AG04449 (cell line): Measurements from ENCODE around the gene ZNF580.

Source experiments
- CTCF ChIA-PET: fragments of 350-600 bp; formaldehyde crosslinking; extraction: SDS; loops from one replicate; lab custom pipeline; 2021; ENCODE audit warnings: antibody characterized with exemption; lab: Yijun Ruan, JAX
- POLR2A ChIA-PET: fragments of 400-600, 350-600 bp; formaldehyde crosslinking; extraction: SDS; loops from one replicate; lab custom pipeline; 2020; ENCODE audit warnings: antibody characterized with exemption, inconsistent platforms; lab: Yijun Ruan, JAX
- DNase-seq: peaks from one replicate; pipeline ENCODE4 v3.0.0-alpha.2; 2010; ENCODE audit warnings: low read depth, low spot score
- H3K4me3 ChIP-seq: 2 replicates; pipeline ENCODE4 v1.5.1; 2011; ENCODE audit warnings: low read depth, mild to moderate bottlenecking, control low read depth, low read length
- TF ChIP-seq, protein P1 (sequence below): IDR thresholded peaks from one replicate; pipeline ENCODE4 v1.5.1; 2011; ENCODE audit warnings: mild to moderate bottlenecking, moderate library complexity, low read length, control low read depth, inconsistent platforms; ENCODE audit not compliant: insufficient read depth; ENCODE audit errors: missing control alignments

Gene ZNF580

DNA sequence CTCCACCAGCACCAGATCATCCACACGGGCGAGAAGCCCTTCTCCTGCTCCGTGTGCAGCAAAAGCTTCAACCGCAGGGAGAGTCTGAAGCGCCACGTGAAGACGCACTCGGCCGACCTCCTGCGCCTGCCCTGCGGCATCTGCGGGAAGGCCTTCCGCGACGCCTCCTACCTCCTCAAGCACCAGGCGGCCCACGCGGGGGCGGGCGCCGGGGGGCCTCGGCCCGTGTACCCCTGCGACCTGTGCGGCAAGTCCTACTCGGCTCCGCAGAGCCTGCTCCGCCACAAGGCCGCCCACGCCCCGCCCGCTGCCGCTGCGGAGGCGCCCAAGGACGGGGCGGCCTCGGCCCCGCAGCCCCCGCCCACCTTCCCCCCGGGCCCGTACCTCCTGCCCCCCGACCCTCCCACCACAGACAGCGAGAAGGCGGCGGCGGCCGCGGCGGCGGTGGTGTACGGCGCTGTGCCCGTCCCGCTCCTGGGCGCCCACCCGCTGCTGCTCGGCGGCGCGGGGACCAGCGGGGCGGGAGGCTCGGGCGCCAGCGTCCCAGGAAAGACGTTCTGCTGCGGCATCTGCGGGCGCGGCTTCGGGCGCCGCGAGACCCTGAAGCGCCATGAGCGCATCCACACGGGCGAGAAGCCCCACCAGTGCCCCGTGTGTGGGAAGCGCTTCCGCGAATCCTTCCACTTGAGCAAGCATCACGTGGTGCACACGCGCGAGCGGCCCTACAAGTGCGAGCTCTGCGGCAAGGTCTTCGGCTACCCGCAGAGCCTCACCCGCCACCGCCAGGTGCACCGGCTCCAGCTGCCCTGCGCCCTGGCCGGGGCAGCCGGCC, 25.9 kb upstream of the ZNF580 start:
- no peak overlapping the region for H3K4me3 ChIP-seq
- no peak for DNase-seq
- TF ChIP-seq, protein P1, sequence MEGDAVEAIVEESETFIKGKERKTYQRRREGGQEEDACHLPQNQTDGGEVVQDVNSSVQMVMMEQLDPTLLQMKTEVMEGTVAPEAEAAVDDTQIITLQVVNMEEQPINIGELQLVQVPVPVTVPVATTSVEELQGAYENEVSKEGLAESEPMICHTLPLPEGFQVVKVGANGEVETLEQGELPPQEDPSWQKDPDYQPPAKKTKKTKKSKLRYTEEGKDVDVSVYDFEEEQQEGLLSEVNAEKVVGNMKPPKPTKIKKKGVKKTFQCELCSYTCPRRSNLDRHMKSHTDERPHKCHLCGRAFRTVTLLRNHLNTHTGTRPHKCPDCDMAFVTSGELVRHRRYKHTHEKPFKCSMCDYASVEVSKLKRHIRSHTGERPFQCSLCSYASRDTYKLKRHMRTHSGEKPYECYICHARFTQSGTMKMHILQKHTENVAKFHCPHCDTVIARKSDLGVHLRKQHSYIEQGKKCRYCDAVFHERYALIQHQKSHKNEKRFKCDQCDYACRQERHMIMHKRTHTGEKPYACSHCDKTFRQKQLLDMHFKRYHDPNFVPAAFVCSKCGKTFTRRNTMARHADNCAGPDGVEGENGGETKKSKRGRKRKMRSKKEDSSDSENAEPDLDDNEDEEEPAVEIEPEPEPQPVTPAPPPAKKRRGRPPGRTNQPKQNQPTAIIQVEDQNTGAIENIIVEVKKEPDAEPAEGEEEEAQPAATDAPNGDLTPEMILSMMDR = no peak
- POLR2A ChIA-PET = no interaction called here
- CTCF ChIA-PET = interaction anchor here (0.8 to 1.4 kb wide), 3 partner anchors 9 to 111 kb away, joined by 3 to 9 read pairs (median 5); partner anchors contain the start of gene ZNF865

DNA sequence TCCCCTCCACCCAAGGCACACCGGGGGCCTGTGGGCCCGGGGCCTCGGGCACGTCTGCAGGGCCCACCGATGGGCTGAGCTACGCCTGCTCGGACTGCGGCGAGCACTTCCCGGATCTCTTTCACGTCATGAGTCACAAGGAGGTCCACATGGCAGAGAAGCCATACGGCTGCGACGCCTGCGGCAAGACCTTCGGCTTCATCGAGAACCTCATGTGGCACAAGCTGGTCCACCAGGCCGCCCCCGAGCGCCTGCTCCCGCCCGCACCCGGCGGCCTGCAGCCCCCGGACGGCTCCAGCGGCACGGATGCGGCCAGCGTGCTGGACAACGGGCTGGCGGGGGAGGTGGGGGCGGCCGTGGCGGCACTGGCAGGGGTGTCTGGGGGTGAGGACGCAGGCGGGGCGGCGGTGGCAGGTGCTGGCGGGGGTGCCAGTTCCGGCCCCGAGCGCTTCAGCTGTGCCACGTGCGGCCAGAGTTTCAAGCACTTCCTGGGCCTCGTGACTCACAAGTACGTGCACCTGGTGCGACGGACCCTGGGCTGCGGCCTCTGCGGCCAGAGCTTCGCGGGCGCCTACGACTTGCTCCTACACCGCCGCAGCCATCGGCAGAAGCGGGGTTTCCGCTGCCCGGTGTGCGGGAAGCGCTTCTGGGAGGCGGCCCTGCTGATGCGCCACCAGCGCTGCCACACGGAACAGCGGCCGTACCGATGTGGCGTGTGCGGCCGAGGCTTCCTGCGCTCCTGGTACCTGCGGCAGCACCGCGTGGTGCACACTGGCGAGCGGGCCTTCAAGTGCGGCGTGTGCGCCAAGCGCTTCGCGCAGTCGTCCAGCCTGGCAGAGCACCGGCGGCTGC, 25.0 kb upstream of the ZNF580 start:
- TF ChIP-seq, protein P1 = no peak
- no peak overlapping the region for H3K4me3 ChIP-seq
- no peak for DNase-seq
- ChIA-PET CTCF (interaction anchor here (0.8 to 1.4 kb wide), 4 partner anchors 9 to 112 kb away, joined by 3 to 9 read pairs (median 4); partner anchors contain the start of gene ZNF865), POLR2A (no interaction called here)

DNA sequence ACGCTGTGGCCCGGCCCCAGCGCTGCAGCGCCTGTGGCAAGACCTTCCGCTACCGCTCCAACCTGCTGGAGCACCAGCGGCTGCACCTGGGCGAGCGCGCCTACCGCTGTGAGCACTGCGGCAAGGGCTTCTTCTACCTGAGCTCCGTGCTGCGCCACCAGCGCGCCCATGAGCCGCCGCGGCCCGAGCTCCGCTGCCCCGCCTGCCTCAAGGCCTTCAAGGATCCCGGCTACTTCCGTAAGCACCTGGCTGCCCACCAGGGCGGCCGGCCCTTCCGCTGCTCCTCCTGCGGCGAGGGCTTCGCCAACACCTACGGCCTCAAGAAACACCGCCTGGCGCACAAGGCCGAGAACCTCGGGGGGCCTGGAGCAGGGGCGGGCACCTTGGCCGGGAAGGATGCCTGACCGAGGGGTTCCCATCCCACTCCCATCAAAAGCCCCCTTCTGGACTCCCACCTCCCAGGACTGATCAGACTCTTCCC, 24.4 kb upstream of the ZNF580 start:
- TF ChIP-seq, protein P1 = no peak
- ChIA-PET POLR2A (no interaction called here), CTCF (interaction anchor here (1.0 to 1.4 kb wide), 3 partner anchors 10 to 112 kb away, joined by 3 to 9 read pairs (median 5); partner anchors contain the start of gene ZNF865)
- no peak for DNase-seq
- no peak overlapping the region for H3K4me3 ChIP-seq

DNA sequence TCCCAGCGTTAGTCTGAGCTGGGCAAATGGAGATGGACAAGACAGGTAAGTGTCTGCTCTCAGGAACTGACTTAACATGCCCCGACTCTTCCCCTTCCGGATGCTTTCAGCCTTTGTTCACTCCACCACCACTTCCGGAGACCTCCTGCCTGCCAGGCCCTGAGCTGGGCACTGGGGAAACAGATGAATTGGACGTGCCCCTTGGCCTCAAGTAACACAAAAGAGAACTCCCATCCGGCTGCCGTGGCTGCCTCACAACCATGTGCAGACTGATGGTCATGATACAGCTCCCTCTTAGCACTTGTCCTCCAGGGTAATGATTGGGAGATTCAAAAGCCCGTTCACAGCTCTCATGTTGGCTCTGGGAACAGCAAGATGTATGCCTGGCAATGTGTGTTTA, 23.4 kb upstream of the ZNF580 start:
- TF ChIP-seq, protein P1 = no peak
- no peak overlapping the region for H3K4me3 ChIP-seq
- ChIA-PET CTCF (interaction anchor here (4.2 to 5.4 kb wide), 2 partner anchors 11 to 15 kb away, joined by 43 to 53 read pairs; partner anchors contain the start of gene ZNF865), POLR2A (interaction anchor here (1.5 kb wide), 1 partner anchor 11 kb away, joined by 4 read pairs; no protein-coding TSS in a partner anchor)
- DNase-seq = no peak

DNA sequence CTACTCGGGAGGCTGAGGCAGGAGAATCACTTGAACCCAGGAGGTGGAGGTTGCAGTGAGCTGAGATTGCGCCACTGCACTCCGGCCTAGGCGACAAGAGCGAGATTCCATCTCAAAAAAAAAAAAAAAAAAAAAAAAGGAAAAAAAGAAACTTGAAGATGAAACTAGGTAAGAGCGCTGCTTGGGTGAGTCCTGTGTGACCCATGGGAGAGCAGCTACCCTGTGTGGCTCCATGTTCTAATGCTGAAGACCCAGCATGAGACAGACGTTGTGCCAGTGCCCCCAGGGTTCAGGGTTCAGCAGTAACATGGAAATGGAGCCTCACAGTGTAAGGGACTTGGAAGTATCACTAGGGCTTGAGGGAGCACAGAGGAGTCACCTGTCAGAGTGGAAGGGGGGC, 22.4 kb upstream of the ZNF580 start:
- CTCF ChIA-PET = interaction anchor here (1.8 to 5.4 kb wide), 4 partner anchors 12 to 114 kb away, joined by 5 to 53 read pairs (median 28); partner anchors contain the start of gene ZNF865
- TF ChIP-seq, protein P1 = no peak
- no peak overlapping the region for H3K4me3 ChIP-seq
- POLR2A ChIA-PET = interaction anchor here (1.5 kb wide), 1 partner anchor 12 kb away, joined by 4 read pairs; no protein-coding TSS in a partner anchor
- DNase-seq = no peak
